ENCODE results near the gene SLC25A19.

SLC25A19 gene

DNA sequence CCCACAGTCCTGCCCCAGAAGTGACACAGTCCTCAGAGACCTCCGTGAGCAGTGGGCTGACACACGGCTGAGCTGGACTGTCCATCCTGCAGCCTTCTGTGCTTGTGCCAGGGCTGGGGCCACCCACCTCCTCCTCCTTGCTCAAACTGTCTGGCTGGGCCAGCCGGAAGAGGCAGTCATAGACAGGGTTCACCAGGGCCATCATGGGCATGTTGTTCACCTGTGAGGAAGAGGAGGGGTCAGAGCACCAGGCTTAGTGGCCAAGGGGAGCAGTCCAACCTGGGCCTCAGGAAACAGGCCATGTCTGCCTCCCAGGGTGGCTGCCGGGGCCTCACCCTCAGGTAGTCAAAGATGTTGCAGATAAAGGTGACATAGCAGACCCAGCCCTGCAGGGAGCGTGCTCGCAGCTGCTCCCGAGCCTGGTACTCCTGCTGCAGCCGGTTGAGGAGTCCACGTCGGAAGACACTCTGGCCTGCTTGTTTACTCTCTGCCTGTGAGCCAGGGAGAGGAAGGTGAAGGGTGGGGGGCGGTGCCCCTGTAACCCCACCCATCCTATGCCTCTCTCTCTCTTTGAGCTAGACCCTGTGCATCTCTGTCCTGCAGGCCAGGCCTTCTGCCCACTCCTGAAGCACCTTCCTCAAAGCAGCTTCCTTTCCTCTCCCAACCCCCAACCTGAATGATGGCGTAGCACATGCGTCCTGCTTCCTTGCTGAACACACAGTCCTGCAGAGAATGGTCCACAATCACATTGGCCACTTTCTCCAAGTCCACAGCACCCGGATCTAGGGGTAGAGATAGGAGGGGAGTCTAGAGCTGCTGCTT, 21.6 kb downstream of the SLC25A19 start:
- no peak for TF ChIP-seq ZFP3 (CRISPR knock-in tag; IDR thresholded peaks at IDR 0.05)
- TF ChIP-seq, protein P1, sequence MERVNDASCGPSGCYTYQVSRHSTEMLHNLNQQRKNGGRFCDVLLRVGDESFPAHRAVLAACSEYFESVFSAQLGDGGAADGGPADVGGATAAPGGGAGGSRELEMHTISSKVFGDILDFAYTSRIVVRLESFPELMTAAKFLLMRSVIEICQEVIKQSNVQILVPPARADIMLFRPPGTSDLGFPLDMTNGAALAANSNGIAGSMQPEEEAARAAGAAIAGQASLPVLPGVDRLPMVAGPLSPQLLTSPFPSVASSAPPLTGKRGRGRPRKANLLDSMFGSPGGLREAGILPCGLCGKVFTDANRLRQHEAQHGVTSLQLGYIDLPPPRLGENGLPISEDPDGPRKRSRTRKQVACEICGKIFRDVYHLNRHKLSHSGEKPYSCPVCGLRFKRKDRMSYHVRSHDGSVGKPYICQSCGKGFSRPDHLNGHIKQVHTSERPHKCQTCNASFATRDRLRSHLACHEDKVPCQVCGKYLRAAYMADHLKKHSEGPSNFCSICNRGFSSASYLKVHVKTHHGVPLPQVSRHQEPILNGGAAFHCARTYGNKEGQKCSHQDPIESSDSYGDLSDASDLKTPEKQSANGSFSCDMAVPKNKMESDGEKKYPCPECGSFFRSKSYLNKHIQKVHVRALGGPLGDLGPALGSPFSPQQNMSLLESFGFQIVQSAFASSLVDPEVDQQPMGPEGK (CRISPR knock-in tag; IDR thresholded peaks at IDR 0.05; ENCODE audit: borderline replicate concordance) = no peak
- no peak for TF ChIP-seq BACH2 (CRISPR knock-in tag; IDR thresholded peaks at IDR 0.05; ENCODE audit: borderline replicate concordance)
- TF ChIP-seq, protein P2, sequence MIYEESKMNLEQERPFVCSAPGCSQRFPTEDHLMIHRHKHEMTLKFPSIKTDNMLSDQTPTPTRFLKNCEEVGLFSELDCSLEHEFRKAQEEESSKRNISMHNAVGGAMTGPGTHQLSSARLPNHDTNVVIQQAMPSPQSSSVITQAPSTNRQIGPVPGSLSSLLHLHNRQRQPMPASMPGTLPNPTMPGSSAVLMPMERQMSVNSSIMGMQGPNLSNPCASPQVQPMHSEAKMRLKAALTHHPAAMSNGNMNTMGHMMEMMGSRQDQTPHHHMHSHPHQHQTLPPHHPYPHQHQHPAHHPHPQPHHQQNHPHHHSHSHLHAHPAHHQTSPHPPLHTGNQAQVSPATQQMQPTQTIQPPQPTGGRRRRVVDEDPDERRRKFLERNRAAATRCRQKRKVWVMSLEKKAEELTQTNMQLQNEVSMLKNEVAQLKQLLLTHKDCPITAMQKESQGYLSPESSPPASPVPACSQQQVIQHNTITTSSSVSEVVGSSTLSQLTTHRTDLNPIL (CRISPR knock-in tag; IDR thresholded peaks at IDR 0.05; ENCODE audit: low read depth) = no peak
- TF ChIP-seq, protein P3, sequence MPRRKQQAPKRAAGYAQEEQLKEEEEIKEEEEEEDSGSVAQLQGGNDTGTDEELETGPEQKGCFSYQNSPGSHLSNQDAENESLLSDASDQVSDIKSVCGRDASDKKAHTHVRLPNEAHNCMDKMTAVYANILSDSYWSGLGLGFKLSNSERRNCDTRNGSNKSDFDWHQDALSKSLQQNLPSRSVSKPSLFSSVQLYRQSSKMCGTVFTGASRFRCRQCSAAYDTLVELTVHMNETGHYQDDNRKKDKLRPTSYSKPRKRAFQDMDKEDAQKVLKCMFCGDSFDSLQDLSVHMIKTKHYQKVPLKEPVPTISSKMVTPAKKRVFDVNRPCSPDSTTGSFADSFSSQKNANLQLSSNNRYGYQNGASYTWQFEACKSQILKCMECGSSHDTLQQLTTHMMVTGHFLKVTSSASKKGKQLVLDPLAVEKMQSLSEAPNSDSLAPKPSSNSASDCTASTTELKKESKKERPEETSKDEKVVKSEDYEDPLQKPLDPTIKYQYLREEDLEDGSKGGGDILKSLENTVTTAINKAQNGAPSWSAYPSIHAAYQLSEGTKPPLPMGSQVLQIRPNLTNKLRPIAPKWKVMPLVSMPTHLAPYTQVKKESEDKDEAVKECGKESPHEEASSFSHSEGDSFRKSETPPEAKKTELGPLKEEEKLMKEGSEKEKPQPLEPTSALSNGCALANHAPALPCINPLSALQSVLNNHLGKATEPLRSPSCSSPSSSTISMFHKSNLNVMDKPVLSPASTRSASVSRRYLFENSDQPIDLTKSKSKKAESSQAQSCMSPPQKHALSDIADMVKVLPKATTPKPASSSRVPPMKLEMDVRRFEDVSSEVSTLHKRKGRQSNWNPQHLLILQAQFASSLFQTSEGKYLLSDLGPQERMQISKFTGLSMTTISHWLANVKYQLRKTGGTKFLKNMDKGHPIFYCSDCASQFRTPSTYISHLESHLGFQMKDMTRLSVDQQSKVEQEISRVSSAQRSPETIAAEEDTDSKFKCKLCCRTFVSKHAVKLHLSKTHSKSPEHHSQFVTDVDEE (CRISPR knock-in tag; IDR thresholded peaks at IDR 0.05) = no peak
- no peak for TF ChIP-seq ESRRG (CRISPR knock-in tag; IDR thresholded peaks at IDR 0.05)
- TF ChIP-seq, protein P4, sequence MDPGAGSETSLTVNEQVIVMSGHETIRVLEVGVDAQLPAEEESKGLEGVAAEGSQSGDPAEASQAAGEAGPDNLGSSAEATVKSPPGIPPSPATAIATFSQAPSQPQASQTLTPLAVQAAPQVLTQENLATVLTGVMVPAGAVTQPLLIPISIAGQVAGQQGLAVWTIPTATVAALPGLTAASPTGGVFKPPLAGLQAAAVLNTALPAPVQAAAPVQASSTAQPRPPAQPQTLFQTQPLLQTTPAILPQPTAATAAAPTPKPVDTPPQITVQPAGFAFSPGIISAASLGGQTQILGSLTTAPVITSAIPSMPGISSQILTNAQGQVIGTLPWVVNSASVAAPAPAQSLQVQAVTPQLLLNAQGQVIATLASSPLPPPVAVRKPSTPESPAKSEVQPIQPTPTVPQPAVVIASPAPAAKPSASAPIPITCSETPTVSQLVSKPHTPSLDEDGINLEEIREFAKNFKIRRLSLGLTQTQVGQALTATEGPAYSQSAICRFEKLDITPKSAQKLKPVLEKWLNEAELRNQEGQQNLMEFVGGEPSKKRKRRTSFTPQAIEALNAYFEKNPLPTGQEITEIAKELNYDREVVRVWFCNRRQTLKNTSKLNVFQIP (CRISPR knock-in tag; IDR thresholded peaks at IDR 0.05; ENCODE audit: borderline replicate concordance, low read depth) = no peak
- TF ChIP-seq ISL1 (CRISPR knock-in tag; IDR thresholded peaks at IDR 0.05) = no peak
- TF ChIP-seq, protein P5, sequence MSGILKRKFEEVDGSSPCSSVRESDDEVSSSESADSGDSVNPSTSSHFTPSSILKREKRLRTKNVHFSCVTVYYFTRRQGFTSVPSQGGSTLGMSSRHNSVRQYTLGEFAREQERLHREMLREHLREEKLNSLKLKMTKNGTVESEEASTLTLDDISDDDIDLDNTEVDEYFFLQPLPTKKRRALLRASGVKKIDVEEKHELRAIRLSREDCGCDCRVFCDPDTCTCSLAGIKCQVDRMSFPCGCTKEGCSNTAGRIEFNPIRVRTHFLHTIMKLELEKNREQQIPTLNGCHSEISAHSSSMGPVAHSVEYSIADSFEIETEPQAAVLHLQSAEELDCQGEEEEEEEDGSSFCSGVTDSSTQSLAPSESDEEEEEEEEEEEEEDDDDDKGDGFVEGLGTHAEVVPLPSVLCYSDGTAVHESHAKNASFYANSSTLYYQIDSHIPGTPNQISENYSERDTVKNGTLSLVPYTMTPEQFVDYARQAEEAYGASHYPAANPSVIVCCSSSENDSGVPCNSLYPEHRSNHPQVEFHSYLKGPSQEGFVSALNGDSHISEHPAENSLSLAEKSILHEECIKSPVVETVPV (CRISPR knock-in tag; IDR thresholded peaks at IDR 0.05) = no peak
- TF ChIP-seq GLIS3 (CRISPR knock-in tag; IDR thresholded peaks at IDR 0.05) = no peak
- TF ChIP-seq PPARA (CRISPR knock-in tag; IDR thresholded peaks at IDR 0.05; ENCODE audit: borderline replicate concordance) = no peak
- no peak for TF ChIP-seq RARB (CRISPR knock-in tag; IDR thresholded peaks at IDR 0.05)
- no peak for TF ChIP-seq ZNF565 (CRISPR knock-in tag; conservative IDR thresholded peaks at IDR 0.05; ENCODE audit: low read depth)
- no peak for TF ChIP-seq ZC3H10 (CRISPR knock-in tag; IDR thresholded peaks at IDR 0.05)
- no peak for TF ChIP-seq ZNF8 (CRISPR knock-in tag; IDR thresholded peaks at IDR 0.05)
- no peak for TF ChIP-seq SNAI2 (CRISPR knock-in tag; IDR thresholded peaks at IDR 0.05)
- TF ChIP-seq ZFP30 (CRISPR knock-in tag; IDR thresholded peaks at IDR 0.05) = no peak
- TF ChIP-seq TOX (CRISPR knock-in tag; IDR thresholded peaks at IDR 0.05; ENCODE audit: borderline replicate concordance) = no peak
- no peak for TF ChIP-seq ARNTL (CRISPR knock-in tag; IDR thresholded peaks at IDR 0.05; ENCODE audit: borderline replicate concordance, low read depth)
- no peak for ATAC-seq

DNA sequence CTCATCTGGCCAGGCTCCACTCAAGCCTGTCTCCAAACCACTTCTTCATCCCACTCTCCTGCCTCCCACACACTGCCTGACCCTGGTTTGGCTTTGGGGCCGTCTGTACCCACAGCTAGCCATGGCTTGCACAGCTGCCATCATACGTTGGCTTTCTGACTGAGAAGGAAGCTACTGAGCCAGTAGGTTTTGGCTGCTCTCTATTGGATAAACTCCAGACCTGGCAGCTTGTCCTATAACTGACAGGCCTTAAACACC, 22.2 kb downstream of the SLC25A19 start:
- TF ChIP-seq ZC3H10 (CRISPR knock-in tag; IDR thresholded peaks at IDR 0.05) (no peak), OSR1 (CRISPR knock-in tag; IDR thresholded peaks at IDR 0.05) (no peak), TOX (CRISPR knock-in tag; IDR thresholded peaks at IDR 0.05; ENCODE audit: borderline replicate concordance) (no peak), ARNTL (CRISPR knock-in tag; IDR thresholded peaks at IDR 0.05; ENCODE audit: borderline replicate concordance, low read depth) (no peak), ESRRG (CRISPR knock-in tag; IDR thresholded peaks at IDR 0.05) (no peak), GLIS3 (CRISPR knock-in tag; IDR thresholded peaks at IDR 0.05) (no peak), SNAI2 (CRISPR knock-in tag; IDR thresholded peaks at IDR 0.05) (no peak)
- TF ChIP-seq, protein P2 (CRISPR knock-in tag; IDR thresholded peaks at IDR 0.05; ENCODE audit: low read depth) = no peak
- TF ChIP-seq, protein P3 (CRISPR knock-in tag; IDR thresholded peaks at IDR 0.05) = no peak
- ATAC-seq = no peak

Data from SK-N-SH treated with all-trans-retinoic acid at 6 μM for 48 hours (cell line).